Neural crest cell (in vitro differentiated cells): Measurements from ENCODE around the gene KCNK18. TPM values are rescaled to one million over a fixed set of nuclear protein-coding genes. Genes with fewer than 3 reads are reported as not detected.

Source experiments
- DNase-seq: peaks from one replicate; pipeline ENCODE4 v3.0.0; 2021; ENCODE audit warnings: low read depth, mixed read lengths, low spot score
- H3K27ac Mint-ChIP-seq: one replicate; pipeline ENCODE4 v1.8.0; 2021; ENCODE audit warnings: mild to moderate bottlenecking, mixed read lengths; ENCODE audit not compliant: unreplicated experiment
- H3K27me3 Mint-ChIP-seq: 2 replicates; pipeline ENCODE4 v1.8.0; 2021; ENCODE audit warnings: low read depth, mild to moderate bottlenecking, mixed read lengths
- H3K36me3 Mint-ChIP-seq: 2 replicates; pipeline ENCODE4 v1.8.0; 2021; ENCODE audit warnings: low read depth, mild to moderate bottlenecking, mixed read lengths
- H3K4me1 Mint-ChIP-seq: 2 replicates; pipeline ENCODE4 v1.8.0; 2021; ENCODE audit warnings: mixed read lengths
- H3K4me3 Mint-ChIP-seq: one replicate; pipeline ENCODE4 v1.8.0; 2021; ENCODE audit warnings: mild to moderate bottlenecking, mixed read lengths
- H3K9me3 Mint-ChIP-seq: 2 replicates; pipeline ENCODE4 v1.8.0; 2021; ENCODE audit warnings: mixed read lengths
- CTCF ChIP-seq: fragments of 200-600 bp; sonication (generic); conservative IDR thresholded peaks from 2 replicates; pipeline ENCODE4 v1.5.0; 2021; ENCODE audit warnings: antibody characterized with exemption, mild to moderate bottlenecking
- microRNA-seq: library from miRNA; unstranded; fragments of <30 nt; microRNA quantifications from one replicate; pipeline ENCODE4, GENCODE V29; 2020
- total RNA-seq: library from RNA; stranded (reverse); gene quantifications from 2 replicates; pipeline ENCODE4 v1.2.1, GENCODE V29; 2021

KCNK18 gene
- total RNA-seq, 1 donor from 2014 or later = not detected

- H3K4me1 Mint-ChIP-seq = peaks cover 42% of the 10 kb centered on the region
- no peak overlapping the region for H3K27ac Mint-ChIP-seq
- H3K4me3 Mint-ChIP-seq = no peak overlapping the region
- no peak for TF ChIP-seq CTCF
- no peaks in the 10 kb centered on the region for H3K9me3 Mint-ChIP-seq
- no peak for DNase-seq
- H3K36me3 Mint-ChIP-seq = no peaks in the 10 kb centered on the region
- H3K27me3 Mint-ChIP-seq = peaks cover 19% of the 10 kb centered on the region
These were observed 57.8 kb downstream of the KCNK18 start for GRCh38 chr10:117254774-117255735.

- no peak for TF ChIP-seq CTCF
- H3K4me1 Mint-ChIP-seq = peaks cover 46% of the 10 kb centered on the region
- H3K4me3 Mint-ChIP-seq = no peak overlapping the region
- H3K36me3 Mint-ChIP-seq = no peaks in the 10 kb centered on the region
- H3K9me3 Mint-ChIP-seq = no peaks in the 10 kb centered on the region
- no peak for DNase-seq
- no peak overlapping the region for H3K27ac Mint-ChIP-seq
- peaks cover 27% of the 10 kb centered on the region for H3K27me3 Mint-ChIP-seq
These were observed 58.7 kb downstream of the KCNK18 start for GRCh38 chr10:117255835-117256460.

- TF ChIP-seq CTCF = no peak
- Mint-ChIP-seq H3K36me3 (no peaks in the 10 kb centered on the region), H3K27ac (no peak overlapping the region), H3K4me1 (peaks cover 38% of the 10 kb centered on the region), H3K4me3 (no peak overlapping the region), H3K27me3 (peaks cover 28% of the 10 kb centered on the region), H3K9me3 (no peaks in the 10 kb centered on the region)
- DNase-seq = no peak
These were observed 59.6 kb downstream of the KCNK18 start for GRCh38 chr10:117256910-117257309.

- no peak for DNase-seq
- no peak for TF ChIP-seq CTCF
- Mint-ChIP-seq H3K27ac (no peak overlapping the region), H3K36me3 (no peaks in the 10 kb centered on the region), H3K4me3 (no peak overlapping the region), H3K9me3 (no peaks in the 10 kb centered on the region), H3K27me3 (peaks cover 28% of the 10 kb centered on the region), H3K4me1 (peaks cover 38% of the 10 kb centered on the region)
These were observed 60.4 kb downstream of the KCNK18 start for GRCh38 chr10:117257721-117258120.

GRCh38 chr10:117259279-117259678, 62.0 kb downstream of the KCNK18 start:
- peaks cover 38% of the 10 kb centered on the region for H3K4me1 Mint-ChIP-seq
- H3K9me3 Mint-ChIP-seq = no peaks in the 10 kb centered on the region
- DNase-seq = no peak
- no peak for TF ChIP-seq CTCF
- H3K36me3 Mint-ChIP-seq = no peaks in the 10 kb centered on the region
- peaks cover 28% of the 10 kb centered on the region for H3K27me3 Mint-ChIP-seq
- H3K4me3 Mint-ChIP-seq = no peak overlapping the region
- H3K27ac Mint-ChIP-seq = no peak overlapping the region

Small RNAs within 50 kb of the gene (microRNA-seq; reads per million reads assigned to microRNA genes)
- not detected for gene MIR3663

Other genes with a start within 250 kb of the KCNK18 start
- gene SHTN1, start 192.3 kb upstream of the KCNK18 start, total RNA-seq = 10.0 and 10.5 TPM in 2 replicates
- gene VAX1, start 59.2 kb upstream of the KCNK18 start, total RNA-seq = 0.16 and 0.23 TPM in 2 replicates
- 0.05 and 0.07 TPM in 2 replicates for gene SLC18A2, start 43.6 kb downstream of the KCNK18 start, total RNA-seq
- gene PDZD8, start 178.0 kb downstream of the KCNK18 start, total RNA-seq = 30.6 and 31.8 TPM in 2 replicates